IMR-90 (cell line): ENCODE results near the gene TRHDE. TPM values are rescaled to one million over a fixed set of nuclear protein-coding genes. Genes with fewer than 3 reads are reported as not detected.
A peak's percentile ranks its signal among the peaks of the same experiment; 100 is the strongest.

ENCODE experiments used
- ATAC-seq: fragments of 200-7000 bp; cut with Tn5 transposase; 2 replicates; pipeline ENCODE4 v1.9.1; 2020; ENCODE audit warnings: low read depth, mild to moderate bottlenecking, moderate library complexity
- BruUV-seq: library from RNA; stranded (reverse); fragments of 400-500 nt; replicated peaks from 2 replicates; lab custom pipeline; 2021; lab: Mats Ljungman, UMichigan
- CTCF ChIA-PET: fragments of 300-600 bp; formaldehyde crosslinking; extraction: SDS; loops from one replicate; lab custom pipeline; 2021; ENCODE audit warnings: antibody characterized with exemption; lab: Yijun Ruan, JAX
- POLR2A ChIA-PET: fragments of 300-600 bp; sonication (Branson Sonifier 250); formaldehyde crosslinking; loops from one replicate; lab custom pipeline; 2022; ENCODE audit warnings: antibody characterized with exemption; ENCODE audit not compliant: unreplicated experiment; lab: Charles Lee
- DNase-seq: peaks from one replicate; pipeline ENCODE4 v3.0.0; 2013
- H2AFZ ChIP-seq: replicated peaks from 2 replicates; pipeline ENCODE3; 2013; ENCODE audit warnings: low read length, mild to moderate bottlenecking; ENCODE audit not compliant: poor library complexity
- H2AK5ac ChIP-seq: 2 replicates; pipeline ENCODE4 v1.6.1; 2013; ENCODE audit warnings: low read depth, low read length, inconsistent platforms
- H2AK9ac ChIP-seq: replicated peaks from 2 replicates; pipeline ENCODE3; 2013; ENCODE audit warnings: mild to moderate bottlenecking, low read depth, low read length, moderate library complexity; ENCODE audit not compliant: poor library complexity
- H2BK120ac ChIP-seq: 2 replicates; pipeline ENCODE4 v1.6.1; 2013; ENCODE audit warnings: low read depth, low read length, inconsistent platforms
- H2BK15ac ChIP-seq: 3 replicates; pipeline ENCODE4 v1.6.1; 2013; ENCODE audit warnings: low read depth, low read length, inconsistent platforms
- H2BK20ac ChIP-seq: 2 replicates; pipeline ENCODE4 v1.6.1; 2013; ENCODE audit warnings: low read depth, mild to moderate bottlenecking, inconsistent platforms, low read length, moderate library complexity
- H2BK5ac ChIP-seq: 2 replicates; pipeline ENCODE4 v1.6.1; 2013; ENCODE audit warnings: mild to moderate bottlenecking, low read depth, low read length, inconsistent platforms; ENCODE audit not compliant: poor library complexity, severe bottlenecking
- H3K14ac ChIP-seq: replicated peaks from 2 replicates; pipeline ENCODE4 v1.6.1; 2013; ENCODE audit warnings: low read depth, low read length, inconsistent platforms
- H3K18ac ChIP-seq: 2 replicates; pipeline ENCODE4 v1.6.1; 2013; ENCODE audit warnings: low read depth, low read length, control low read depth
- H3K23ac ChIP-seq: 2 replicates; pipeline ENCODE4 v1.6.1; 2013; ENCODE audit warnings: low read depth, low read length, inconsistent platforms
- H3K27ac ChIP-seq: 2 replicates; pipeline ENCODE4 v1.5.1; 2013; ENCODE audit warnings: mild to moderate bottlenecking, control low read depth, low read length; ENCODE audit not compliant: insufficient read depth
- H3K27me3 ChIP-seq: 2 replicates; pipeline ENCODE4 v1.6.1; 2013; ENCODE audit warnings: low read length; ENCODE audit not compliant: control insufficient read depth, insufficient read depth
- H3K36me3 ChIP-seq: 2 replicates; pipeline ENCODE4 v1.6.1; 2013; ENCODE audit warnings: low read length, mixed read lengths; ENCODE audit not compliant: control insufficient read depth, insufficient read depth
- H3K4ac ChIP-seq: 2 replicates; pipeline ENCODE4 v1.6.1; 2013; ENCODE audit warnings: low read depth, low read length, inconsistent platforms
- H3K4me1 ChIP-seq: 2 replicates; pipeline ENCODE4 v1.6.1; 2013; ENCODE audit warnings: low read length, mixed read lengths; ENCODE audit not compliant: control insufficient read depth, insufficient read depth
- H3K4me2 ChIP-seq: 2 replicates; pipeline ENCODE4 v1.6.1; 2013; ENCODE audit warnings: low read depth, mild to moderate bottlenecking, control low read depth, low read length, moderate library complexity
- H3K4me3 ChIP-seq: 2 replicates; pipeline ENCODE4 v1.5.1; 2013; ENCODE audit warnings: low read depth, mild to moderate bottlenecking, control low read depth, low read length, moderate library complexity; ENCODE audit not compliant: insufficient read depth
- H3K56ac ChIP-seq: 2 replicates; pipeline ENCODE4 v1.6.1; 2013; ENCODE audit warnings: low read length, inconsistent platforms; ENCODE audit not compliant: insufficient read depth; ENCODE audit errors: extremely low read depth
- H3K79me1 ChIP-seq, 2 experiments: 2 replicates each; pipeline ENCODE4 v1.6.1; 2013; ENCODE audit warnings: low read length in 2 of 2, inconsistent platforms in 1 of 2, low read depth in 1 of 2
- H3K9ac ChIP-seq: 2 replicates; pipeline ENCODE4 v1.6.1; 2013; ENCODE audit warnings: low read depth, low read length, control low read depth
- H3K9me1 ChIP-seq: 2 replicates; pipeline ENCODE4 v1.6.1; 2013; ENCODE audit warnings: low read length, inconsistent platforms; ENCODE audit not compliant: insufficient read depth
- H3K9me3 ChIP-seq: 2 replicates; pipeline ENCODE4 v1.6.1; 2013; ENCODE audit warnings: low read length; ENCODE audit not compliant: control insufficient read depth, insufficient read depth
- H4K20me1 ChIP-seq: 2 replicates; pipeline ENCODE4 v1.6.1; 2013; ENCODE audit warnings: low read length, inconsistent platforms; ENCODE audit not compliant: insufficient read depth
- H4K5ac ChIP-seq: 2 replicates; pipeline ENCODE4 v1.6.1; 2013; ENCODE audit warnings: mild to moderate bottlenecking, low read depth, low read length, control low read depth
- H4K8ac ChIP-seq, 2 experiments: 2 replicates each; pipeline ENCODE4 v1.6.1; 2013; ENCODE audit warnings: low read depth in 2 of 2, low read length in 2 of 2, control low read depth in 1 of 2, inconsistent platforms in 1 of 2
- H4K91ac ChIP-seq: 2 replicates; pipeline ENCODE4 v1.6.1; 2013; ENCODE audit warnings: low read depth, low read length, inconsistent platforms; ENCODE audit not compliant: insufficient read depth
- BHLHE40 ChIP-seq: fragments of 150-350 bp; IDR thresholded peaks from 2 replicates; pipeline ENCODE4 v1.6.1; 2016; ENCODE audit warnings: mild to moderate bottlenecking, low read depth, low read length
- CEBPB ChIP-seq: IDR thresholded peaks from 2 replicates; pipeline ENCODE4 v1.6.1; 2012; ENCODE audit warnings: low read depth, low read length, improper control_type of control experiment
- CHD1 ChIP-seq: IDR thresholded peaks from 2 replicates; pipeline ENCODE4 v1.6.1; 2012; ENCODE audit warnings: low read depth, low read length, improper control_type of control experiment
- CTCF ChIP-seq: conservative IDR thresholded peaks from 2 replicates; pipeline ENCODE4 v1.5.1; 2012; ENCODE audit warnings: mild to moderate bottlenecking, low read depth, low read length, improper control_type of control experiment
- ELK1 ChIP-seq: fragments of 150-350 bp; IDR thresholded peaks from 2 replicates; pipeline ENCODE4 v1.6.1; 2016; ENCODE audit warnings: low read depth, mild to moderate bottlenecking, low read length, moderate library complexity, borderline replicate concordance
- FOS ChIP-seq: fragments of 150-350 bp; IDR thresholded peaks from 2 replicates; pipeline ENCODE4 v1.6.1; 2016; ENCODE audit warnings: low read depth, low read length
- MAFK ChIP-seq: IDR thresholded peaks from 2 replicates; pipeline ENCODE4 v1.6.1; 2012; ENCODE audit warnings: low read depth, low read length, improper control_type of control experiment
- MAZ ChIP-seq: IDR thresholded peaks from 2 replicates; pipeline ENCODE4 v1.6.1; 2012; ENCODE audit warnings: low read depth, mild to moderate bottlenecking, low read length, improper control_type of control experiment, moderate library complexity, borderline replicate concordance
- MXI1 ChIP-seq: IDR thresholded peaks from 2 replicates; pipeline ENCODE4 v1.6.1; 2012; ENCODE audit warnings: low read depth, mild to moderate bottlenecking, low read length, moderate library complexity, borderline replicate concordance
- NFE2L2 ChIP-seq: fragments of 150-350 bp; IDR thresholded peaks from 2 replicates; pipeline ENCODE4 v1.6.1; 2016; ENCODE audit warnings: low read depth, mild to moderate bottlenecking, low read length
- POLR2A ChIP-seq: IDR thresholded peaks from 2 replicates; pipeline ENCODE4 v1.6.1; 2012; ENCODE audit warnings: mild to moderate bottlenecking, low read depth, low read length
- RAD21 ChIP-seq: IDR thresholded peaks from 2 replicates; pipeline ENCODE4 v1.6.1; 2012; ENCODE audit warnings: low read length, improper control_type of control experiment
- RCOR1 ChIP-seq: IDR thresholded peaks from 2 replicates; pipeline ENCODE4 v1.6.1; 2012; ENCODE audit warnings: mild to moderate bottlenecking, low read length, improper control_type of control experiment; ENCODE audit not compliant: insufficient replicate concordance
- RFX5 ChIP-seq: IDR thresholded peaks from 2 replicates; pipeline ENCODE4 v1.8.0; 2012; ENCODE audit warnings: low read depth, mild to moderate bottlenecking, low read length, moderate library complexity
- SMC3 ChIP-seq: fragments of 150-350 bp; IDR thresholded peaks from 2 replicates; pipeline ENCODE4 v1.6.1; 2016; ENCODE audit warnings: low read depth, mild to moderate bottlenecking, antibody characterized with exemption, low read length, moderate library complexity
- USF2 ChIP-seq: fragments of 150-350 bp; IDR thresholded peaks from 2 replicates; pipeline ENCODE4 v1.6.1; 2017; ENCODE audit warnings: mild to moderate bottlenecking, antibody characterized with exemption, low read length, low read depth
- WGBS, 2 experiments: methylation state at CpG; one replicate each; pipeline versions ENCODE4 v1.1.5 to v1.1.7; 2013; ENCODE audit warnings: missing lambda C conversion rate in 2 of 2; ENCODE audit not compliant: insufficient read length in 1 of 2; ENCODE audit errors: extremely low coverage in 2 of 2; 5-methylcytosine and 5-hydroxymethylcytosine counted together
- dilution Hi-C: fragments of 300-500 bp; cut with HindIII; formaldehyde crosslinking; loops from one replicate; pipeline ENCODE4 v1.14.3; 2018; ENCODE audit warnings: low sequenced_read_pairs; ENCODE audit not compliant: unreplicated experiment
- in situ Hi-C: fragments of 300-500 bp; cut with MboI; formaldehyde crosslinking; loops from 3 replicates; pipeline ENCODE4 v1.14.3; 2019; ENCODE audit warnings: low sequenced_read_pairs, inconsistent platforms, mixed read lengths
- intact Hi-C: fragments of 100-400 bp; cut with micrococcal nuclease; formaldehyde crosslinking; loops from 2 replicates; pipeline ENCODE4 v1.10.0; 2022
- polyA plus RNA-seq, 3 experiments: library from polyadenylated mRNA; depleted of rRNA; stranded (reverse); fragments of >200 nt; gene quantifications; 2 replicates each; pipeline ENCODE4 v1.2.3, GENCODE V29; 2012; ENCODE audit warnings: low replicate concordance in 1 of 3
- total RNA-seq: library from RNA; depleted of rRNA; stranded (reverse); fragments of >200 nt; gene quantifications from 2 replicates; pipeline ENCODE4 v1.2.3, GENCODE V29; 2012

TRHDE gene
- total and polyA plus RNA-seq, 2 of the 4 experiments (the other 2 are of a cell fraction) = 33.7 to 65.1 TPM

GRCh38 chr12:72574138-72574537, 302.0 kb downstream of the TRHDE start:
- no peaks in the 10 kb centered on the region for H3K4me1 ChIP-seq
- no peak overlapping the region for H3K4me3 ChIP-seq
- ATAC-seq (no peak), DNase-seq (peak; percentile 12)
- no peak overlapping the region for H3K9ac ChIP-seq
- H3K79me1 ChIP-seq = no peaks in the 10 kb centered on the region; a peak in 2 of 4 replicates
- in situ Hi-C loops (no loop called here), dilution Hi-C loops (no loop called here), intact Hi-C loops (no loop called here)
- no peak overlapping the region for H2AK9ac ChIP-seq
- no peak overlapping the region for H3K4me2 ChIP-seq
- H2BK20ac ChIP-seq = no peak overlapping the region
- H3K23ac ChIP-seq = no peak overlapping the region
- no peak overlapping the region for H3K18ac ChIP-seq
- ChIA-PET CTCF (no interaction called here), POLR2A (no interaction called here)
- H4K5ac ChIP-seq = no peak overlapping the region
- no peak for TF ChIP-seq CTCF
- no peak for TF ChIP-seq RCOR1
- no peak for TF ChIP-seq RFX5
- TF ChIP-seq SMC3 = no peak
- TF ChIP-seq CEBPB = no peak
- no peak for TF ChIP-seq MAFK
- TF ChIP-seq CHD1 = no peak
- no peak for TF ChIP-seq USF2
- TF ChIP-seq ELK1 = no peak
- no peak for TF ChIP-seq NFE2L2
- no peak for TF ChIP-seq RAD21
- no peak for TF ChIP-seq FOS
- no peak for TF ChIP-seq MXI1
- TF ChIP-seq BHLHE40 = no peak
- no peak for TF ChIP-seq POLR2A
- TF ChIP-seq MAZ = no peak
- no peak overlapping the region for H2AK5ac ChIP-seq
- no peak overlapping the region for H3K14ac ChIP-seq
- H2AFZ ChIP-seq = no peak overlapping the region
- H3K36me3 ChIP-seq = peaks cover 1% of the 10 kb centered on the region; the same call in 1 of the 2 replicates
- no peak overlapping the region for H3K4ac ChIP-seq
- no peak overlapping the region for H4K91ac ChIP-seq
- no CpG with 5 or more reads among the region's 2 CpGs for WGBS, 2 experiments
- no peaks in the 10 kb centered on the region for H3K9me1 ChIP-seq
- no peak overlapping the region for H2BK5ac ChIP-seq
- H4K8ac ChIP-seq = no peak overlapping the region
- H4K20me1 ChIP-seq = no peaks in the 10 kb centered on the region
- no peak overlapping the region for H2BK15ac ChIP-seq
- H3K27ac ChIP-seq = no peak overlapping the region
- no peaks in the 10 kb centered on the region for H3K27me3 ChIP-seq
- BruUV-seq = no TSS peak
- no peak overlapping the region for H3K56ac ChIP-seq
- no peaks in the 10 kb centered on the region for H3K9me3 ChIP-seq
- no peak overlapping the region for H2BK120ac ChIP-seq
